DMS53 (cell line): ENCODE measurements around the gene NEK4.
A peak's percentile ranks its signal among the peaks of the same experiment; 100 is the strongest.
"Not testable (repeated sequence)": the region's sequence is repeated elsewhere in the genome, so short reads cannot be mapped to it uniquely, and the experiment has no call there.

ENCODE experiments used
- DNase-seq: peaks from one replicate; lab custom pipeline; 2025; lab: John Stamatoyannopoulos, UW

The NEK4 gene

GRCh38 chr3:52777959-52778805, 7.4 kb upstream of the NEK4 start:
- DNase-seq: no peak

GRCh38 chr3:52777127-52777958, 6.6 kb upstream of the NEK4 start, which contains the start of gene ITIH1:
ITIH1 (plus strand) TSS chr3:52777599; CDS start chr3:52777616, 17 bp downstream.
- no peak for DNase-seq

- DNase-seq: not testable (repeated sequence)
Measured at GRCh38 chr3:52776486-52776885, 5.7 kb upstream of the NEK4 start.

GRCh38 chr3:52775877-52776276, 5.1 kb upstream of the NEK4 start:
- no peak for DNase-seq

GRCh38 chr3:52774901-52775864, 4.4 kb upstream of the NEK4 start:
- DNase-seq: peak; percentile 19

GRCh38 chr3:52774066-52774713, 3.5 kb upstream of the NEK4 start:
- no peak for DNase-seq

- no peak for DNase-seq
Measured at GRCh38 chr3:52773361-52774065, 2.8 kb upstream of the NEK4 start.

- no peak for DNase-seq
Measured at GRCh38 chr3:52771702-52772101, 962 bp upstream of the NEK4 start.

- DNase-seq: no peak
Measured at GRCh38 chr3:52771334-52771681, 568 bp upstream of the NEK4 start.

- DNase-seq: peak; percentile 8
Measured at GRCh38 chr3:52769786-52770455, 819 bp downstream of the NEK4 start.

GRCh38 chr3:52763466-52763865, 7.3 kb downstream of the NEK4 start:
- no peak for DNase-seq

- no peak for DNase-seq
Measured at GRCh38 chr3:52756141-52756540, 14.6 kb downstream of the NEK4 start.

- DNase-seq: no peak
Measured at GRCh38 chr3:52754373-52754772, 16.4 kb downstream of the NEK4 start.

- peak; percentile 1 for DNase-seq
Measured at GRCh38 chr3:52752045-52752660, 18.6 kb downstream of the NEK4 start.

- no peak for DNase-seq
Measured at GRCh38 chr3:52743721-52744120, 27.0 kb downstream of the NEK4 start.

GRCh38 chr3:52743152-52743551, 27.6 kb downstream of the NEK4 start:
- no peak for DNase-seq

GRCh38 chr3:52742418-52743041, 28.2 kb downstream of the NEK4 start:
- DNase-seq: peak; percentile 24

GRCh38 chr3:52739730-52740129, 31.0 kb downstream of the NEK4 start:
- DNase-seq: no peak

- no peak for DNase-seq
Measured at GRCh38 chr3:52733256-52733891, 37.4 kb downstream of the NEK4 start.
